Loucy (cell line): ENCODE measurements around the gene COLQ.

Experiments
- CTCF ChIP-seq: fragments of 200-600 bp; sonication (generic); conservative IDR thresholded peaks from 2 replicates; pipeline ENCODE4 v1.5.1; 2014; ENCODE audit warnings: mild to moderate bottlenecking, antibody characterized with exemption, low read length
- EZH2phosphoT487 ChIP-seq: fragments of 200-600 bp; IDR thresholded peaks from 2 replicates; pipeline ENCODE4 v1.6.1; 2018; ENCODE audit warnings: antibody characterized with exemption, mild to moderate bottlenecking, moderate library complexity, borderline replicate concordance

- TF ChIP-seq CTCF = no peak
- TF ChIP-seq EZH2phosphoT487 = no peak
Observed at GRCh38 chr3:15453501-15453900, 68.0 kb downstream of the COLQ start.
